GM23338 (cell line): ENCODE data around the gene TRAF3IP1.

Experiments used
- CREB1 ChIP-seq: fragments of 250-450 bp; sonication (Bioruptor Pico); IDR thresholded peaks from 2 replicates; pipeline ENCODE4 v1.5.0; 2020; ENCODE audit warnings: low read depth, mild to moderate bottlenecking, moderate library complexity
- CTCF ChIP-seq, 2 experiments: fragments of 200-600 bp in 1 of 2; sonication (generic) in 1 of 2; conservative IDR thresholded peaks; 2 replicates each; pipeline versions ENCODE4 v1.5.1 to v1.6.1; 2016 to 2017; ENCODE audit warnings: antibody characterized with exemption in 2 of 2, low read depth in 2 of 2, mild to moderate bottlenecking in 2 of 2, moderate library complexity in 1 of 2
- EZH2 ChIP-seq: fragments of 200-600 bp; sonication (generic); IDR thresholded peaks from one replicate; pipeline ENCODE4 v1.8.0; 2017; ENCODE audit warnings: antibody characterized with exemption, mild to moderate bottlenecking, low read depth; ENCODE audit not compliant: unreplicated experiment
- EZH2phosphoT487 ChIP-seq: fragments of 200-600 bp; sonication (generic); IDR thresholded peaks from one replicate; pipeline ENCODE4 v1.8.1; 2018; ENCODE audit warnings: antibody characterized with exemption; ENCODE audit not compliant: unreplicated experiment
- POLR2AphosphoS5 ChIP-seq: IDR thresholded peaks from 2 replicates; pipeline ENCODE4 v1.6.1; 2016; ENCODE audit warnings: antibody characterized with exemption, low read depth
- REST ChIP-seq: IDR thresholded peaks from one replicate; pipeline ENCODE4 v1.6.1; 2018; ENCODE audit warnings: antibody characterized with exemption; ENCODE audit not compliant: unreplicated experiment
- STAT1 ChIP-seq: IDR thresholded peaks from one replicate; pipeline ENCODE4 v1.6.1; 2016; ENCODE audit warnings: antibody characterized with exemption; ENCODE audit not compliant: unreplicated experiment
- ZNF331 ChIP-seq: fragments of 250-450 bp; sonication (Bioruptor Pico); IDR thresholded peaks from 2 replicates; pipeline ENCODE4 v1.5.0; 2020; ENCODE audit warnings: low read depth, mild to moderate bottlenecking, moderate library complexity

- TF ChIP-seq STAT1, result no peak
- no peak for TF ChIP-seq CTCF (conservative IDR thresholded peaks at IDR 0.05; ENCODE audit: low read depth in 2 of 2)
- TF ChIP-seq POLR2AphosphoS5, result no peak
- TF ChIP-seq EZH2, result no peak
- TF ChIP-seq EZH2phosphoT487, result no peak
- no peak for TF ChIP-seq REST
- no peak for TF ChIP-seq CREB1
- TF ChIP-seq ZNF331 (CRISPR knock-in tag), result no peak
These were observed 94.9 kb downstream of the TRAF3IP1 start for GRCh38 chr2:238415036-238415764.
